Measurements from ENCODE around the gene NFXL1.

The NFXL1 gene

DNA sequence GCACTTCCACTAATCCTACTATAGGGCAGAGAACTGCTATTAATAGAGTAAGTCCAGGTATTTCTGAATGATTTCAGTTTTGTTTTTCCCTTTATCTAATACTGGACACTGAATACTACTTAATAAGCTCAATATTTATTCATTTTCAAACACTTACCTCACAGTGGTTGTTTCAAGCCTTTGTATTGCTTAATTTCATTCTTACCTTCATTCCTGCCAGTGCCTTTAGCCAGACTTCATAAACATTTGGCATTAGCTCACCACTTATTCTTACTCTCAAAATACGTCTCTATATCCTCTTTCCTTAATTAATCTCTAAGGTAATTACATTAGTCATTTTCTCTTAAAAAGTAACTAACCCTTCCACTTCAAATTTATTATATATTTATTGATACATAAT, 57.7 kb downstream of the NFXL1 start:
- Histone ChIP-seq H3K27ac (ENCODE audit: low read depth, low read length) (no peak overlapping the region), H3K4me2 (ENCODE audit: low read length) (no peak overlapping the region), H3K9me2 (replicated peaks; ENCODE audit: control insufficient read depth, low read length) (no peaks in the 10 kb centered on the region), H3K36me3 (ENCODE audit: control insufficient read depth, low read length) (peaks cover 34% of the 10 kb centered on the region), H3K9me3 (ENCODE audit: control insufficient read depth, insufficient read depth, low read length) (no peaks in the 10 kb centered on the region), H3K27me3 (ENCODE audit: control insufficient read depth, low read length) (no peaks in the 10 kb centered on the region), H3F3A (ENCODE audit: control insufficient read depth, insufficient read depth) (no peaks in the 10 kb centered on the region; the same call in 1 of the 2 replicates), H3K4me1 (ENCODE audit: control insufficient read depth, low read length) (peaks cover 6% of the 10 kb centered on the region; the same call in 1 of the 2 replicates), H4K20me1 (ENCODE audit: control insufficient read depth, insufficient read depth, low read depth, low read length) (no peaks in the 10 kb centered on the region), H3K79me2 (ENCODE audit: control insufficient read depth, low read length) (no peaks in the 10 kb centered on the region), H3K4me3 (ENCODE audit: low read length) (no peak overlapping the region)
- TF ChIP-seq EZH2phosphoT487 (IDR thresholded peaks at IDR 0.05; ENCODE audit: borderline replicate concordance, low read length) = no peak
- TF ChIP-seq CTCF (IDR thresholded peaks at IDR 0.05; ENCODE audit: low read depth, low read length, poor library complexity, severe bottlenecking) = no peak

DNA sequence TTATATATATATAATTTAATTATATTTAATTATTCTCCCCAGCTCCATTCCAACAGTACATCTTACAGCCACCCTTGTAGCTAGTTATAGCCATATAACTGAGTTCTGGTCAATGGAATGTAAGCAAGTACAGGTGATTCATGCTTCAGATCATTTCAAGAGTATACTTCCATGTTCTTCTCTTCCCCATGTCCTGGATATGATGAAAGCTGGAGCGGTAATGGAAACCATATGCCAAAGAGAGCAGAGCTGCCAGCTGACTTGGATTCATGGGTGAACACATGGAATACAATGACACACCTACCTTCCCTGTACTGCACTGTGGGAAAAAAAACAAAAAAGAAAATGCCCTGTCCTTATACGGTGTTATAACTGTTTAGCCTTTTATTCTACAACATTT, 59.0 kb downstream of the NFXL1 start:
- H3K27ac ChIP-seq (ENCODE audit: low read depth, low read length) = no peak overlapping the region
- no peaks in the 10 kb centered on the region for H4K20me1 ChIP-seq (ENCODE audit: control insufficient read depth, insufficient read depth, low read depth, low read length)
- H3K4me3 ChIP-seq (ENCODE audit: low read length) = no peak overlapping the region
- H3K9me3 ChIP-seq (ENCODE audit: control insufficient read depth, insufficient read depth, low read length) = no peaks in the 10 kb centered on the region
- no peaks in the 10 kb centered on the region for H3K9me2 ChIP-seq (replicated peaks; ENCODE audit: control insufficient read depth, low read length)
- H3K79me2 ChIP-seq (ENCODE audit: control insufficient read depth, low read length) = no peaks in the 10 kb centered on the region
- H3F3A ChIP-seq (ENCODE audit: control insufficient read depth, insufficient read depth) = no peaks in the 10 kb centered on the region; the same call in 1 of the 2 replicates
- TF ChIP-seq CTCF (IDR thresholded peaks at IDR 0.05; ENCODE audit: low read depth, low read length, poor library complexity, severe bottlenecking) = no peak
- TF ChIP-seq EZH2phosphoT487 (IDR thresholded peaks at IDR 0.05; ENCODE audit: borderline replicate concordance, low read length) = no peak
- no peaks in the 10 kb centered on the region for H3K27me3 ChIP-seq (ENCODE audit: control insufficient read depth, low read length)
- peaks cover 6% of the 10 kb centered on the region; the same call in 1 of the 2 replicates for H3K4me1 ChIP-seq (ENCODE audit: control insufficient read depth, low read length)
- H3K36me3 ChIP-seq (ENCODE audit: control insufficient read depth, low read length) = peaks cover 43% of the 10 kb centered on the region
- no peak overlapping the region for H3K4me2 ChIP-seq (ENCODE audit: low read length)

DNA sequence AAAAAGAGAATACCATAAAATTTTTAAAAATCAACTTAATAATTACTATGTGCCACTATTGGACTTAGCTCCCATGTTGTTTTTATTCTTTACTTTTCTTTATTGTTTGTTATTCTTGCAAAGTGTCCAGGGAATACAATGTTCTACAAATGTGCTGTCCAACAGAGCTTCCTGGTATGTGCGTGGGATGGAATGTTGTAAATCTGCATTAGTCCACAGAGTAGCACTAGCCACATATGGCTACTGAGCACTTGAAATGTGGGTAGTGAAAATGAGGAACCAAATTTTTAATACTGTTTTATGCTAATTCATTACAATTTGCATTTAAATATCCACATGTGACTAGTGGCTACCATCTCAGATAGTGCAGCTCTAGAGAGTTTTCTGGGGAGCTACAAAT, 62.2 kb downstream of the NFXL1 start:
- Histone ChIP-seq H3F3A (ENCODE audit: control insufficient read depth, insufficient read depth) (no peaks in the 10 kb centered on the region; the same call in none of the 2 replicates), H3K27me3 (ENCODE audit: control insufficient read depth, low read length) (no peaks in the 10 kb centered on the region), H3K4me2 (ENCODE audit: low read length) (no peak overlapping the region), H3K9me2 (replicated peaks; ENCODE audit: control insufficient read depth, low read length) (no peaks in the 10 kb centered on the region), H3K4me3 (ENCODE audit: low read length) (no peak overlapping the region), H3K4me1 (ENCODE audit: control insufficient read depth, low read length) (no peaks in the 10 kb centered on the region), H4K20me1 (ENCODE audit: control insufficient read depth, insufficient read depth, low read depth, low read length) (no peaks in the 10 kb centered on the region), H3K27ac (ENCODE audit: low read depth, low read length) (no peak overlapping the region), H3K9me3 (ENCODE audit: control insufficient read depth, insufficient read depth, low read length) (no peaks in the 10 kb centered on the region), H3K79me2 (ENCODE audit: control insufficient read depth, low read length) (no peaks in the 10 kb centered on the region), H3K36me3 (ENCODE audit: control insufficient read depth, low read length) (peaks cover 58% of the 10 kb centered on the region)
- TF ChIP-seq CTCF (IDR thresholded peaks at IDR 0.05; ENCODE audit: low read depth, low read length, poor library complexity, severe bottlenecking) (no peak), EZH2phosphoT487 (IDR thresholded peaks at IDR 0.05; ENCODE audit: borderline replicate concordance, low read length) (no peak)

All from DOHH2 (cell line).